B cell (primary cell): ENCODE measurements around the gene TBC1D22B.

Experiments
- CTCF ChIP-seq: fragments of 200-600 bp; IDR thresholded peaks from one replicate; pipeline ENCODE4 v1.8.0; 2022; ENCODE audit warnings: antibody characterized with exemption, mild to moderate bottlenecking
- EZH2 ChIP-seq: IDR thresholded peaks from 2 replicates; pipeline ENCODE4 v1.6.1; 2012; ENCODE audit warnings: borderline replicate concordance, low read depth, mild to moderate bottlenecking, moderate library complexity, low read length; ENCODE audit not compliant: insufficient read depth, poor library complexity, severe bottlenecking

GRCh38 chr6:37237789-37238188 is 19.8 kb upstream of the TBC1D22B start:
- TF ChIP-seq CTCF (no peak), EZH2 (no peak)
